Measurements from ENCODE around the gene TXNDC15. TPM values are rescaled to one million over a fixed set of nuclear protein-coding genes. Genes with fewer than 3 reads are reported as not detected.

Gene TXNDC15
- total and polyA plus RNA-seq, 2 of the 13 experiments (the other 11 are each of a cell fraction or from before 2014, with no cell fraction given) = 22.2 to 49.9 TPM

GRCh38 chr5:134873987-134874830 lies at the start of gene TXNDC15 (continued):
- TF ChIP-seq SNRNP70 (IDR thresholded peaks at IDR 0.05; ENCODE audit: low read depth, low read length) (no peak), MAX (IDR thresholded peaks at IDR 0.05) (peak; percentile 82), ZFP36 (IDR thresholded peaks at IDR 0.05; ENCODE audit: borderline replicate concordance, low read depth, low read length, partially characterized antibody) (no peak), ZNF44 (CRISPR knock-in tag; IDR thresholded peaks at IDR 0.05) (0 out of 2 replicates have a peak, but pooled peaks have one; percentile 21), ZBTB46 (CRISPR knock-in tag; IDR thresholded peaks at IDR 0.05; ENCODE audit: borderline replicate concordance) (no peak), HCFC1 (IDR thresholded peaks at IDR 0.05; ENCODE audit: low read depth, low read length) (peak; percentile 52; the same call in 1 of the 2 replicates), SRSF1 (optimal IDR thresholded peaks at IDR 0.05; ENCODE audit: low read depth, low read length) (peak; percentile 84), ELF3 (CRISPR knock-in tag; IDR thresholded peaks at IDR 0.05) (peak; percentile 70), HNRNPH1 (optimal IDR thresholded peaks at IDR 0.05; ENCODE audit: low read depth, low read length) (no peak), ZBTB1 (CRISPR knock-in tag; IDR thresholded peaks at IDR 0.05; ENCODE audit: borderline replicate concordance) (no peak), KAT2B (IDR thresholded peaks at IDR 0.05; ENCODE audit: borderline replicate concordance, low read depth, low read length) (no peak), PREB (CRISPR knock-in tag; IDR thresholded peaks at IDR 0.05) (no peak), ZBTB21 (CRISPR knock-in tag; IDR thresholded peaks at IDR 0.05) (no peak), FOXC1 (CRISPR knock-in tag; IDR thresholded peaks at IDR 0.05; ENCODE audit: borderline replicate concordance) (peak; percentile 97), HOXD1 (CRISPR knock-in tag; IDR thresholded peaks at IDR 0.05) (peak; percentile 86), REPIN1 (CRISPR knock-in tag; IDR thresholded peaks at IDR 0.05; ENCODE audit: borderline replicate concordance, low read depth) (peak; percentile 95), TOPORS (CRISPR knock-in tag; IDR thresholded peaks at IDR 0.05) (no peak), SRSF4 (IDR thresholded peaks at IDR 0.05; ENCODE audit: low read depth, low read length, poor library complexity, severe bottlenecking) (no peak), MATR3 (CRISPR knock-in tag; IDR thresholded peaks at IDR 0.05) (no peak), SOX13 (IDR thresholded peaks at IDR 0.05) (0 out of 2 replicates have a peak, but pooled peaks have one; percentile 8), SOX13 (CRISPR knock-in tag; conservative IDR thresholded peaks at IDR 0.05 in 1 of 2, IDR thresholded peaks at IDR 0.05 in 1 of 2) (peak in 1 of 2 experiments; percentile 36; a peak in 1 of 4 replicates), ZNF576 (CRISPR knock-in tag; IDR thresholded peaks at IDR 0.05) (peak; percentile 97), PAX8 (CRISPR knock-in tag; IDR thresholded peaks at IDR 0.05; ENCODE audit: borderline replicate concordance) (0 out of 2 replicates have a peak, but pooled peaks have one; percentile 83), ZNF331 (CRISPR knock-in tag; IDR thresholded peaks at IDR 0.05) (peak; percentile 51; the same call in 1 of the 2 replicates), BORCS8-MEF2B (CRISPR knock-in tag; IDR thresholded peaks at IDR 0.05) (peak; percentile 97)
- TF ChIP-seq, protein P1, sequence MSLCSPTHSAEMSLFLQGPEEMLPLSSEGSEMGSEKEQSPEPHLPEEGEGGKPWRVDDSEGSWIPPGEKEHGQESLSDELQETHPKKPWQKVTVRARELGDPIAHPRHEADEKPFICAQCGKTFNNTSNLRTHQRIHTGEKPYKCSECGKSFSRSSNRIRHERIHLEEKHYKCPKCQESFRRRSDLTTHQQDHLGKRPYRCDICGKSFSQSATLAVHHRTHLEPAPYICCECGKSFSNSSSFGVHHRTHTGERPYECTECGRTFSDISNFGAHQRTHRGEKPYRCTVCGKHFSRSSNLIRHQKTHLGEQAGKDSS (CRISPR knock-in tag; IDR thresholded peaks at IDR 0.05; ENCODE audit: borderline replicate concordance, low read depth) = no peak; the same call in 1 of the 2 replicates

Measured in HepG2 (cell line).